ENCODE results near the gene ASB1. TPM values are rescaled to one million over a fixed set of nuclear protein-coding genes. Genes with fewer than 3 reads are reported as not detected.

Gene ASB1
- total RNA-seq, 2 experiments from 2014 or later: 14.3 to 19.6 TPM

- Mint-ChIP-seq H3K27me3 (no peaks in the 10 kb centered on the region), H3K27ac (no peak overlapping the region), H3K9me3 (peaks cover 22% of the 10 kb centered on the region), H3K4me1 (ENCODE audit: low read depth) (no peaks in the 10 kb centered on the region), H3K4me3 (no peak overlapping the region), H3K36me3 (ENCODE audit: low read depth) (peaks cover 61% of the 10 kb centered on the region)
- Histone ChIP-seq H3K4me3 (ENCODE audit: low read length) (no peak overlapping the region), H3K4me1 (ENCODE audit: insufficient read depth, low read length) (no peaks in the 10 kb centered on the region), H3K36me3 (ENCODE audit: insufficient read depth, low read length) (no peaks in the 10 kb centered on the region), H3K27me3 (ENCODE audit: control insufficient read depth in 1 of 2, insufficient read depth in 2 of 2, low read length in 2 of 2) (no peaks in the 10 kb centered on the region), H3K9me3 (ENCODE audit: control insufficient read depth in 1 of 2, insufficient read depth in 1 of 2, low read length in 2 of 2) (peaks cover 25 to 40% of the 10 kb centered on the region in 2 experiments), H3K27ac (ENCODE audit: low read depth in 1 of 2, low read length in 2 of 2) (no peak overlapping the region)
- no peak for ATAC-seq (ENCODE audit: poor library complexity)
- ChIA-PET POLR2A (no interaction called here), CTCF (no interaction called here)
- intact Hi-C loops (cut with DNase I, micrococcal nuclease): no loop called here
- TF ChIP-seq CTCF (IDR thresholded peaks at IDR 0.05): no peak
- DNase-seq: no peak
These were observed 49.5 kb downstream of the ASB1 start for GRCh38 chr2:238476258-238476657.

- no peak for DNase-seq
These were observed 51.5 kb downstream of the ASB1 start for GRCh38 chr2:238478216-238478615.

GRCh38 chr2:238479847-238480246 lies 53.1 kb downstream of the ASB1 start:
- Mint-ChIP-seq H3K4me1 (ENCODE audit: low read depth) (no peaks in the 10 kb centered on the region), H3K9me3 (peaks cover 14% of the 10 kb centered on the region), H3K4me3 (no peak overlapping the region), H3K27me3 (no peaks in the 10 kb centered on the region), H3K36me3 (ENCODE audit: low read depth) (peaks cover 33% of the 10 kb centered on the region), H3K27ac (no peak overlapping the region)
- ChIA-PET CTCF (no interaction called here), POLR2A (no interaction called here)
- Histone ChIP-seq H3K4me1 (ENCODE audit: insufficient read depth, low read length) (no peaks in the 10 kb centered on the region), H3K4me3 (ENCODE audit: low read length) (no peak overlapping the region), H3K9me3 (ENCODE audit: control insufficient read depth in 1 of 2, insufficient read depth in 1 of 2, low read length in 2 of 2) (peaks cover 9 to 29% of the 10 kb centered on the region in 2 experiments), H3K27ac (ENCODE audit: low read depth in 1 of 2, low read length in 2 of 2) (no peak overlapping the region), H3K27me3 (ENCODE audit: control insufficient read depth in 1 of 2, insufficient read depth in 2 of 2, low read length in 2 of 2) (no peaks in the 10 kb centered on the region), H3K36me3 (ENCODE audit: insufficient read depth, low read length) (no peaks in the 10 kb centered on the region)
- intact Hi-C loops (cut with DNase I, micrococcal nuclease): no loop called here
- TF ChIP-seq CTCF (IDR thresholded peaks at IDR 0.05): no peak
- ATAC-seq (ENCODE audit: poor library complexity) (no peak), DNase-seq (no peak)

More at GRCh38 chr2:238478216-238478615, 51.5 kb downstream of the ASB1 start:
- H3K36me3 ChIP-seq (ENCODE audit: insufficient read depth, low read length): no peaks in the 10 kb centered on the region
- peaks cover 25% of the 10 kb centered on the region in 2 experiments for H3K9me3 ChIP-seq (ENCODE audit: control insufficient read depth in 1 of 2, insufficient read depth in 1 of 2, low read length in 2 of 2)
- CTCF ChIA-PET: no interaction called here
- H3K4me1 Mint-ChIP-seq (ENCODE audit: low read depth): no peaks in the 10 kb centered on the region
- peaks cover 43% of the 10 kb centered on the region for H3K36me3 Mint-ChIP-seq (ENCODE audit: low read depth)
- H3K27me3 ChIP-seq (ENCODE audit: control insufficient read depth in 1 of 2, insufficient read depth in 2 of 2, low read length in 2 of 2): no peaks in the 10 kb centered on the region
- no peaks in the 10 kb centered on the region for H3K4me1 ChIP-seq (ENCODE audit: insufficient read depth, low read length)
- intact Hi-C loops (cut with DNase I, micrococcal nuclease): no loop called here
- H3K27me3 Mint-ChIP-seq: no peaks in the 10 kb centered on the region
- POLR2A ChIA-PET: no interaction called here
- peaks cover 18% of the 10 kb centered on the region for H3K9me3 Mint-ChIP-seq
- H3K4me3 Mint-ChIP-seq: no peak overlapping the region
- no peak overlapping the region for H3K4me3 ChIP-seq (ENCODE audit: low read length)
- no peak for ATAC-seq (ENCODE audit: poor library complexity)
- H3K27ac ChIP-seq (ENCODE audit: low read depth in 1 of 2, low read length in 2 of 2): no peak overlapping the region
- no peak overlapping the region for H3K27ac Mint-ChIP-seq
- no peak for TF ChIP-seq CTCF (IDR thresholded peaks at IDR 0.05)

Measured in CD4-positive, alpha-beta T cell (primary cell).